Stimulated activated CD4-positive, alpha-beta T cell treated with anti-CD3 and anti-CD28 coated beads, TNF-alpha, amount 100 ng/mL, for 24 hours (primary cell): ENCODE results near the gene GOLGA8B.
"Not testable (repeated sequence)": the region's sequence is repeated elsewhere in the genome, so short reads cannot be mapped to it uniquely, and the experiment has no call there.

Source experiments
- DNase-seq, 3 experiments: peaks; one replicate each; pipeline ENCODE4 v3.0.0-alpha.2; 2020; ENCODE audit warnings: low read depth in 3 of 3

The GOLGA8B gene

GRCh38 chr15:34598799-34599585 is 15.5 kb upstream of the GOLGA8B start:
- no peak for DNase-seq

GRCh38 chr15:34597316-34597715 is 13.9 kb upstream of the GOLGA8B start:
- no peak for DNase-seq

- DNase-seq: no peak
These were observed 10.9 kb upstream of the GOLGA8B start for GRCh38 chr15:34594361-34594760.

- DNase-seq: no peak
These were observed 7.9 kb upstream of the GOLGA8B start for GRCh38 chr15:34591306-34591705.

- DNase-seq: peak; percentile 28 to 45 (median 40)
These were observed 4.7 kb upstream of the GOLGA8B start for GRCh38 chr15:34588046-34588674.

GRCh38 chr15:34585966-34586365 is 2.5 kb upstream of the GOLGA8B start:
- DNase-seq: not testable (repeated sequence)

GRCh38 chr15:34584996-34585395 is 1.5 kb upstream of the GOLGA8B start:
- no peak for DNase-seq

- no peak for DNase-seq
These were observed 848 bp upstream of the GOLGA8B start for GRCh38 chr15:34584330-34584668.

GRCh38 chr15:34582461-34583371 is 735 bp downstream of the GOLGA8B start:
- DNase-seq: peak in 2 of 3 experiments; percentile 16 to 41

GRCh38 chr15:34581687-34582460 is 1.6 kb downstream of the GOLGA8B start:
- not testable (repeated sequence) for DNase-seq

- no peak for DNase-seq
These were observed 2.4 kb downstream of the GOLGA8B start for GRCh38 chr15:34581043-34581365.

- not testable (repeated sequence) for DNase-seq
These were observed 3.0 kb downstream of the GOLGA8B start for GRCh38 chr15:34580251-34581042.

- no peak for DNase-seq
These were observed 5.2 kb downstream of the GOLGA8B start for GRCh38 chr15:34578283-34578674.

GRCh38 chr15:34577658-34578282 is 5.7 kb downstream of the GOLGA8B start:
- not testable (repeated sequence) for DNase-seq

- not testable (repeated sequence) for DNase-seq
These were observed 8.4 kb downstream of the GOLGA8B start for GRCh38 chr15:34575035-34575434.

- not testable (repeated sequence) for DNase-seq
These were observed 10.5 kb downstream of the GOLGA8B start for GRCh38 chr15:34572921-34573320.

- DNase-seq: not testable (repeated sequence)
These were observed 11.3 kb downstream of the GOLGA8B start for GRCh38 chr15:34572019-34572641.

- not testable (repeated sequence) for DNase-seq
These were observed 13.6 kb downstream of the GOLGA8B start for GRCh38 chr15:34569670-34570396.

- DNase-seq: not testable (repeated sequence)
These were observed 16.3 kb downstream of the GOLGA8B start for GRCh38 chr15:34567174-34567573.
